ENCODE data around the gene CDYL2.
"Not testable (repeated sequence)": the region's sequence is repeated elsewhere in the genome, so short reads cannot be mapped to it uniquely, and the experiment has no call there.

The CDYL2 gene

DNA sequence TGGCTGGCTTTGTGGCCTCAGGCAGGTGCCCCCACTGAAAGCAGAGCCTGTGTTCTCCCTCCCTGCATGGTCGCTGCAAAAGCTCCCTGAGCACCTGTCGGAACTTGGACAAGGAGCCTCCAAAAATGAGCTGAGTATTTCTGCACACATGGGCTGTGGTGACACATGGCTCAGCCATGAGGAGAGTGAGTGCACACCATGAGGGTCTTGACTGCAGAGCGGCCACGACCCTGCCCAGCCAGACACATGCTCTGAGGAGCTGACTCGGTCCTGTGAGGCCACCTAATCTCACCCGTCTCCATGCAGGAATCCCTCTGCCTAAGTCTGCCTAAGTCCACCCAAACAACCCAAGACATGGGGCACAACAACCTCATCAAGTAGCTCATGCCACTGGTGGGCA lies 134.7 kb downstream of the CDYL2 start:
- no peak for DNase-seq (ENCODE audit: low read depth)

DNA sequence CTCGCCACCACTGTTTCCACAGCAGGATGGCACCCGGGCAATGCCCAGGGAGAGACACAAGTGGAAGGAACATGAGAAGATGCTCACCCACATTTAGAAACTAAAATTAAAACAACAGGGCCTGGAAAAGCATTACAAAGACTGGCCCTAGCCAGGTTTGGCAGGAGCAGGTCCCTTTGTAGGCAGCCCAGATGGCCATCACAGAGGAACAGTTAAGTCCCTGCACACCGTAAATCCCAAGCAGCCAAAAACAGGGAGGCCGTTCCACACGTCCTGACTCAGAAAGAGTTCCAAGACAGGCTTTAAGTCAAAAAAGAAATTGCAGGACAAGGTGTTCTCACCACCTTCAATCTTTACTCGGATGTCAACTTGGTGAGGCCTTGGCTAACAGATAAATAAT lies 136.5 kb downstream of the CDYL2 start:
- DNase-seq (ENCODE audit: low read depth), result no peak

DNA sequence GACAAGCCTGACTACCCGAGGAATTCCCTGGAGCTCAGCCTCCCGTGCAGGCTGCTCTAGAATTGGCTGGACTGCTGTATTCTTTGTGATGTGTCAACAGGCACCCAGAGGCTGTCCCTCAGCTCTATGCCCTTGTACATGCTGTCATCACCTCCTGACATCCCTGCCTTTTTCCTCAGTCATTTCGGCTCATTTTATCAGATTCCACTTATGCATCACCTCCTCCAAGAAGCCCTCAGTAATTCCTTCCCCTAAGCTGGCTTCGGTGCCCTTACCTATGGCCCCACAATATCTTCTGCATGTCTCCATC lies 137.2 kb downstream of the CDYL2 start:
- DNase-seq (ENCODE audit: low read depth), result no peak

DNA sequence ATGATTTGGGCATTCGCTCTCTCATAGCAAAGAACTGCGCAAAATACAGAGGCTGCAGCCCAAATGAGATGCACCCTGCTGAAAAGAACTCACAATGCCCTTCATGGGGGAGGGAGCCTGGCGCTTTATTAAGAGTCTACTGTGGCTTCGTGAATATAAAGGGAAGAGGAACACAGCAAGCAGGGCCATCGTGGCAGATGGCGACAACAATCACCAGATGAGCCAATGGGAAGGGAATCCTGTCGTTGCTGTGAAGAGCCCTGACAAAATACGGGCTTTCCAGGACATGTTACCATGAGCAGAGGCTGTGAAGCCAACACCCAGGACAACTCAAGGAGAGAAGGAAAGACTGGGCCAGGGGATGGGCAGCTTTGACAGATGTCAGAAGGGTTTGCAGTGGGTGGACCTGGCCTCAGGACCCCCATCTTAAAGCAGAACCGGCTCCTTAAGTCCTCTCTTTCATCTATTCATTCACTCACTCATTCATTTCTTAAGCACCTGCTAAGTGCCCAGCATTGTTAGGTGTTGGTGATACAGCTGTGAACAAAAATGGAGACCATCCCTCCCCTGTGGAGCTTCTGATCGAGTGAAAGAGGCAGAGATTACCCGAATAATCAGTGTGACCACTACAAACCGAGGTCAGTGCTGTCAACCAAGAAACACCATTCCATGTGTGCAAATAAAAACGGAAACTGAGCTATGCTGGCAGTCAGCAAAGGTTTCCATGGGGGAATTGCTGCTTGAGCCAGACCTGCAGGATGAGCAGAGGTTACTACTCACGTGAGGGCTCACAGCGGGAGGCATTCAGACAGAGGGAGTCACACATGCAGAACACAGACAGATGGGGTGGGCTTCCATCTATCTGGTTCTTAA lies 137.8 kb downstream of the CDYL2 start:
- no peak for DNase-seq (ENCODE audit: low read depth)

DNA sequence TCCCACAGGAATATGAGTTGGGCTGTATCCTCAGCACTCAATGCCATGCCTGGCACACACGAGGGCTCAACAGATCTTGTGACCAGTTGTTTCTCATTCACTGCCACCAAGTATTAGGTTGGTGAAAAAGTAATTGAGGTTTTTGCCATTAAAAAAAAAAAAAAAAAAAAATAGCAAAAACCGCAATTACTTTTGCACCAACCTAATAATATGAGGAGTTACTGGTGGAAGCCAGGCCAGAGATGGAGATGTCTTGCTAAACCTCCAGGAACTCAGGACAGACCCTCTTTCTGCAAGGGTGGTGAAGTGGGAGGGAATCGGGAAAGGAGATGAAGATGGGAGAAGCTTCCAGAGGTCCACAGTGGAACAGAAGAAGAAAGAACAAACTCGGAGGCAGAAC lies 139.0 kb downstream of the CDYL2 start:
- no peak for DNase-seq (ENCODE audit: low read depth)

DNA sequence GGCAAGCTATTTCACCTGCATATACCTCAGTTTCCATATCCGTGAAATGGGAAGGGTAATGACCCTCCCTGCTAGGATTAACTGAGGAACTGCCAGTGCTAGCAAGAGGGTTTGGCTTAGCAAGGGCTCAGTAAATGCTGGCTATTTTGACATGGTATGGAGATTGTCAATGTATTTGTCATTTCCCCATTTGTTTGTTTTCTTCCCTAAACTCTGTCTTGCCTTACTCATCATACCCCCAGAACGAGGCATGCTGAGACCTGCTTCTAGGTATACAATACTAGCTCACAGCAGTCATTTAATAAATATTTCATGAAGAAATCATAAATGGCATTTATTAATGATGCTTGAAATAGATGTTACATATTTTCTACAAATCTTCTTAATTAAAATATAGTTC lies 139.6 kb downstream of the CDYL2 start:
- no peak for DNase-seq (ENCODE audit: low read depth)

DNA sequence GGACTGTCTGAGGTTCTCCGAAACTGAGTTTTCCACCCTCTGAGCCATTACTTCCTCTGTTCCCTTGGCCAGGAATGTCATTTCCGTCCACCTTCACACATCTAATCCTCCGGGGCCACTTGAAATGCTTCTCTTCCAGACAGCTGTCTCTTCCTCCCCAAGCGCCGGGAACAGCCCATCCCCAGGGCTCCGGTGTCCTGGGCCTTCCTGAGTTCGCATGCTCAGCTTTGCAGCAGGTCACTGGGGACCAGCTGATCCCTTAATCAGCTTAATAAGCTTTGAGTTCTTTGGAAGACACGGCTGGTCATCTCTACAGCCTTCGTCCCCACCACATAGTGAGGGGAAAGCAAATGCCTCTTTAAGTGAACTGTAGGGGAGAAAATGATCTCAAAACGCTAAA lies 140.2 kb downstream of the CDYL2 start:
- no peak for DNase-seq (ENCODE audit: low read depth)

DNA sequence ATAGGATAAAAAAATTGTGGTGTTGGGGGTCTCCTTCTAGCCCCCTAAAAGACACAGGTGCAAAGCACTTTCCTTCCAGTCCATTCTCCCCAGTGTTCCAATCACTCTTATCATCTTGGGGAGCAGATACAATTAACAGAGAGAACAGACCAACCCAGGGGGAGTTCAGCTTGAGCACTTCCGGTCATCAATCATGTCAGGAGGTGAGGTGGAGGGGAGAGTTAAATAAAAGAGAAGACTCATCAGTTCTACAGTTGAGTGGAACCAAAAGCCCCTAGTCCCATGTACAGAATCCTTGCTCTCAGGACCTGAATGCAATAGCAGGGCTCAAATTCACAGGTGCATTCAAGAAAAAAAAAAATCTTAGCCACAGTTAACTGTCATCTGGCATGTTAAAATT lies 141.3 kb downstream of the CDYL2 start:
- no peak for DNase-seq (ENCODE audit: low read depth)

DNA sequence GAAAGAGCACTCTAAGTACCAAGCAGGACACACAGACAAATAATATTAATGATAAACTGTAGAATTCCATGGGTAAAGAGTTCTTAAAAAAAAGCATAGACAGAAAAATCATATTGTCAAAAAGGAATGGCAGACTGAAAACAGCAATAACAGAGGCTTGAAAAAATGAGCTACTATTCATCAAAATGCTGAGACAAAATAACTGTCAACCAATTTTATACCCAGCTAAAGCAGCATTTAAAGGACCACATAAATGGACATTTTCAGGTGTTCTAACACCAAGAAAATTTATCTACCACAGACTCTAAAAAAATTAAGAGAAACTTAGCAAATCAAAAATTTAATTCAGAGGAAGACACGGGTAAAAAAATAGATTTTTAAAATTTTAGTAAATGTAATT lies 144.5 kb downstream of the CDYL2 start:
- DNase-seq (ENCODE audit: low read depth), result no peak

DNA sequence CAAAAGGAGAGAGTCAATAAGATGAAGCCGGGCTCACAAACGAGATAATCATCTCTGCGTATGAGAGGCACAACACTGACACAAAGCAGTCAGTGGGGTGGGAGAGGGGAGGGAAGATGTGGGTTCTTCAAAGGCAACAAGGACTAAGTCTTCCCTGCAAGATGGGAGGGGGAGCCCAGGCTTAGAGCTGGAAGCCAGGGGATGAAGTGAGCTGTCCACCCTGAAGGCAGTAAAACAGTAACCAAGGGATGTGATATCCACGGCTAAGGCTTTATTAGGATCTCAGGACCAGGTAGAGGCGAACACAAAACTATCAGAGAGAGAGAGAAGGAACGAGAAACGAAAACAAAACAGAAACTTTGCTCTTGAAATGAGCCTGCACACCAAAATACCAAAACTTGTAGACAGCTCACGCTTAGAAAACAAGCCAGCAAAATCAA lies 147.7 kb downstream of the CDYL2 start:
- DNase-seq (ENCODE audit: low read depth), result no peak

DNA sequence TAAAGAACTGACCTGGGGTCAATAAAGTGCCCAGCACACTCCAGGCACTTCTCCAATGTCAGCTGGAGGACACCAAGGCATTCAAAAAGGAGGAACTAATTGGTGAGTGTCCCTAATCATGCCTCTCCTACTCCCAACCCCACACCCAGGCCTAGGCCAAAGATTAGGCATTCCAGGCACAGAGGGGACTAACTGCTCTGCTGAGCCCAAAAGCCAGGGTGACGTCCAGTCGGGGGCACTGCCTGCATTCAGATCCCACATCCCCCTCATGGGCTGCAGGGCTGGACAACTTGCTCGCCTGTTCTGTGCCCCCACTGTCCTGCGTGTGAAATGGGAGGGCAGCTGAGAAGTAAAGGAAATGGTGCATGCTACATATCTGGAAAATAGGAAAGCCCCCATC lies 148.2 kb downstream of the CDYL2 start:
- no peak for DNase-seq (ENCODE audit: low read depth)

DNA sequence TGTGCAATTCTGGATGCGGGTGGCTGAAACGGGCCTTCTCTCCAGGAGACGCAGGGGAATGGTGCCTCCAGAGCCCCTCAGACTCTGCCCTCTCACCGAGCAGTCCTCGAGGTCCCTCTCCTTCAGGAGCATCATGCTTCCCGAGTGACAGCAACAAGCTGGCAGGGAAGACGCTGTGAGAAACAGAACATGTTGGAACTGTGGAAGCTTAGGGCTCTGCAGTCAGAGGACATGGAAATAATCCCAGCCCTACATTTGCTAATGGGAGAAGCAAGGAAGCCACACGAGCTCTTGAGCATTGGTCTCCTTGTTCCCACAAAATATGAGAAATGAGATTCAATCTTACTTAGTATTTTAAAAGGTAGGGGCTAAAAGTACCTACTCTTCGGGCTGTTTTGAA lies 148.6 kb downstream of the CDYL2 start:
- DNase-seq (ENCODE audit: low read depth), result no peak

DNA sequence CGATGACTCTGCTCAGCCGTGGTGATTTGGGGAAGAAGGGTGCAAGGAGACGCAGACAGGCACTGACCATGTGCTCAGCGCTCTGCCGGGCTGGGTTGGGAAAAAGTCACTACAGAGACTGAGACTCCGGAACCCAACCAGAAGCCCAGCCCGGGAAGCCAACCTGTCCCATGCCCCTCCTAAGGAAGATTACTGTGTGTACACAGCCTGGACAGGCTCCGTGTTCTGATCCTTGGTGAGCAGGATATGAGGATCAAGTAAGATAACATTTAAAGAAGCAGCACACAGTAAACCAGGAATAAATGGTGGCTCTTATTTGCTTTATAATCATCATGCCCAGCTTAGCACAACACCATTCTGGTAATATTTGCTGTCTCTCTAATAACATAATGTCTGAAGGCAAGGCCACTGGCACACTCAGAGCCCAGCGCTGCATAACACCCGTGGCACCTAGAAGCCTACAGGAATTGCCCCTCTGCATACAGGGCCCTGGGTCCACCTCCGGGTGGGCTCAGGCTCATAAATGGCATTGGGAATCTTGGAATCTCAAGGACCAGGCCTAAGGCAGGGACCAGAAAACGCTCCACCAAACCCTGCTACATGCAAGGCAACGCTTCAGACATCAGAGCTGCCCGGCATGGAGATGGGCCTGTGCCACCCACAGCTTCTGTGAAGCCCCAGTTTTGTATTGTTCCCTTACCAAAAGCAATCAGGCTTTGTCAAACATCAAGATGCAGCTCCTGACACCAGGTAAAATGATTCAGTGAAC lies 150.1 kb downstream of the CDYL2 start:
- DNase-seq (ENCODE audit: low read depth), result no peak

DNA sequence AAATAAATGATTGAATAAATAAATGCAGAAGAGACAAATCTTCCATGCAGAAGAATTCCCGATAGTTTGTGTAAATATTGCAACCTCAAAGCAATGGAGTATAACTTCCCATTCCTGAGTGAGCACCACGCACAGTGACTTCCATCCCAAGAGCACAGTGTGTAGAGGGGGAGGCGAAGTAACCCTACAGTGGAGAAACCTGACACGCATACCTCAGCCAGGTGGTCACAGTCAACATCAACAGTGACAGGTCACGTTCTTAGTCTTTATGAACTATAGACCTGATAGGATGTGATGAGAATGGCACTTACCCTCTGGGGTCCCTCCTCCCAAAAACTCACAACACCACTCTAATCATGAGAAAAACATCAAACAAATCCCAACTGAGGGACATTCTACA lies 152.0 kb downstream of the CDYL2 start:
- no peak for DNase-seq (ENCODE audit: low read depth)

DNA sequence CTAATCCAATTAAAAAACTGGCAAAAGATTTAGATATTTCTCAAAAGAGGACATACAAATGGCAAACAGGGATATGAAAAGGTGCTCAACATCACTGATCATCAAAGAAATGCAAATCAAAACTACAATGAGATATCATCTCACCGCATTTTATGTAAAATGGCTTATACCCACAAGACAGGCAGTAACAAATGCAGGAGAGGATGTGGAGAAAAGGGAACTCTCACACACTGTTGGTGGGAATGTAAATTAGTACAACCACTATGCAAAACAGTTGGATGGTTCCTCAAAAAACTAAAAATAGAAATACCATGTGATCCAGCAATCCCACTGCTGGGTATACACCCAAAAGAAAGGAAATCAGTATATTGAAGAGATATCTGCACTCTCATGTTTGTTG lies 154.1 kb downstream of the CDYL2 start:
- DNase-seq (ENCODE audit: low read depth), result not testable (repeated sequence)

DNA sequence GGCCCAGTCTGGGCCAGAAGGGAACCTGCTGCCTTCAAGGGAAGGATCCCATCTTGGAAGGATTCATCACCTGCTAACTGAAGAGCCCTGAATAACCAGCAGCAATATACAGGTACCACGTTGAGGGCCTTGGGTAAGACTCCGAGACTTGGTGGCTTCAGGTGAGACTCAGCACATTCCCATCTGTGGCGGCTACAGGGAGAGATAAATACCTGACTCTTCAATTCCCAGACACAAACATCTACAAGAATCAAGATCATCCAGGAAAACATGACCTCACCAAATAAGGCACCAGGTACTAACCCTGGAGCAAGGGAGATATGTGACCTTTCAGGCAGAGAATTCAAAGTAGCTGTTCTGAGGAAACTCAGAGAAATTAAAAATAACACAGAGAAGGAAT lies 164.1 kb downstream of the CDYL2 start:
- DNase-seq (ENCODE audit: low read depth), result no peak

DNA sequence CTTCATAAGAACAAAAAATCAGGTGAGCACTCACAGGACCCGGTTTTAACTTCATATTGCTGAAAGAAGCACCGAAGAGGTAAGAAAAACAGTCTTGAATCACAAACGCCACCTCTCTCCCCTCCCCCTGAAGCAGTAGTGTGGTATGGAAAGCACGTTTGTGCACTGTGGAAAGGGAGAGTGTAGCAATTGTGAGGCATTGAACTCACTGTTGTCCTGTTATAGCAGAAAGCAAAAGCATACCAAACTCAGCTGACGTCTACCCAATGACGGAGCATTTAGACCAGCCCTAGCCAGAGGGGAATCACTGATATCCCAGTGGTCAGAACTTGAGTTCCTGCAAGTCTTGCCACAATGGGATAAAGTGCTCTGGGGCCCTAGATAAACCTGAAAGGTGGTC lies 164.8 kb downstream of the CDYL2 start:
- no peak for DNase-seq (ENCODE audit: low read depth)

DNA sequence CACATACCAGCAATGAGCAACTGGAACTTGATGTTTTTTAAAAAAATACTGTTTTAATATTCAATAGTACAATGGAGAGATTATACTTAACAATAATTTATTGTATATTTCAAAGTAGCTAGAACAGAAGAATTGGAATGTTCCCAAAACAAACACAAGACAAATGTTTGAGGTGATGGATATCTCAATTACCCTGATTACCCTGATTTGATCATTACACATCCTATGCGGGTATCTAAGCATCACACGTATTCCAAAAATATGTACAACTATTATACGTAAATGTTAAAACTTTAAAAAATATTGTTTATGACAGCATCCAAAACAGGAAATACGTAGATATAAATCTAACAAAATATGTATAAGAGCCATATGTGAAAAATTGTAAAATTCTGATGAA lies 166.8 kb downstream of the CDYL2 start:
- DNase-seq (ENCODE audit: low read depth), result no peak

DNA sequence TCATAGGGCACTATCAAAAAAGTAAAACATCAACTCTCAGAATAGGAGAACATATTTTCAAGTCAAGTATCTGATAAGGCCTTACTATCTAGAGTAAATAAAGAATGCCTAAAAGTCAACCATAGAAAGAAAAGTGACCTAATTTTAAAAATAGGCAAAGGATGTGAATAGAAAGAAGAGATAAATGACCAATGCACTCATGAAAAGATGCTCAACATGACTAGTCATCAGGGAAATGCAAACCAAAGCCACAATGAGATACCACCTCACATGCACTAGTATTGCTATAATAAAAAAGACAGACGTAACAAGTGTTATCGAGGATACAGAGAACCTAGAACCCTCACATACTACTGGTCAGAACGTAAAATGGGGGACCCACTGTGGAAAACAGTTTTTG lies 172.8 kb downstream of the CDYL2 start:
- DNase-seq (ENCODE audit: low read depth), result no peak

DNA sequence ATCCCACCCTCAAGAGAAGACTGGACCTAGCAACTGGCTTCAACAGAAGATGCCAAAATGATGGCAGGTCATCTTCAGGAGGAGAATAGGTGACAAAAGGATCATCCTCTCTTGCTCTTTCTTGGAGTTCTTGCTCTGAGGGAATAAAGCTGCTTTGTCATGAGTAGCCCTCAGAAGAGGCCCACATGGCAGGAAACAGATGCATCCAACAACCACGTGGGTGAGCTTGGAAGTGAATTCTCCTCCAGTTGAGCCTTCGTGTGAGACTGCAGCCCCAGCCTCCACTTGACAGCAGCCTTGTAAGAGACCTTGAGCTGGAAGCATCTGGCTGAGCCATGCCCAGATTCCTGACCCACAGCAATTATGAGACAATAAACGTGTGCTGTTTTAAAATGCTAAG lies 176.1 kb downstream of the CDYL2 start:
- no peak for DNase-seq (ENCODE audit: low read depth)

DNA sequence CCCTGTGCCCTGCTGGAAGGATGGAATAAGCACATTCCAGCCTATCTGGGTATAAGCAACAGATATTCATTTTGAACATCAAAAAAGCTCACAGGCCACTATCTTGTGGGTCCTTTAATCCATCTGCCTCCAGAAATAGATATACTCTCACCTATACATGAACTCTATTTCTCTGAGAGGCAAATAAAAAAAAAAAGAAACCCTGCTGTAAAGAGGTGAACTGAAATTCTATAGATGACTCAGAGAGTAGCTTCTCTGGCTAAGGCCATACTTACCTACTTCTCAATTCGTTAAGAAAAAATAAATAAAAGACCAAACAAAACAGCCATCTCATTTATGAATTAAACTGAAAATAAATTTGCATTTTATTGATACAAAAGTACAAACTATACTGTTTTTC lies 177.3 kb downstream of the CDYL2 start:
- DNase-seq (ENCODE audit: low read depth), result no peak

DNA sequence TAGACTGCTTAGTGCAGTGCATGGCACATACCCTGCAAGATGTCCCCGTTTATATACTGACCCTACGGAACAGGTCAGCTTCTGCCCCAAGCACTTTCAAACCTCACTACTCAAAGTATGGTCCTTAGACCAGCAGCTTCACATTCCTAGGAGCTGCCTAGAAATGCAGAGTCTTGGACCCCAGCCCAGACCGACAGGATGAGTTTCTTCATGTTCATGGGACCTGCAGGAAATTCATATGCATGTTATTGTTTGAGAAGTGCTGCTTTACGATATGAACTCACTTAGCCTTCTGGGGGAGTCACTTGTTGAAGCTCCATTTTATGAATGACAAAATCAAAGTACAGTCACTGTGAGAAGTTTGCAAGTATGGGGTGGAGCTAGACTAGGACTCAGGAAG lies 181.0 kb downstream of the CDYL2 start:
- DNase-seq (ENCODE audit: low read depth), result no peak

DNA sequence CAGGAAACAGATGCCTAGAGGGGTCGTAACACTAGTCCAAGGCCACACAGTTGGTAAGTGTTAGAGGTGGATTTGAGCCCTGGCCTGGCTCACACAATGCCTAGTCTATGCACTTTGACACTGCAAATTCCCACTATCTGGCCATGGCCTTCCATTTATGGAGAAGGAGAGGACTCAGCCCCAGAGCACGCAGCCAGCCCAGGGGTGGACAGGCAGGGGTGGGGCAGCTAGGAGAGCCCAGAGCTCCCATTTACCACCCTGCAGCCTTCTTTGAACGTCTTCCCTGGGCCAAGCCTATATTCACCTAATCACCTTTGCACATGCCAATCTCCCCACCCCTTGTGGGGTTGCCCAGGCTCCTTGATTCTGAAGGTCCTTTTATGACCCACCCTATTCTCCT lies 182.4 kb downstream of the CDYL2 start:
- no peak for DNase-seq (ENCODE audit: low read depth)

Data from T-helper 22 cell (primary cell).